NB4 (cell line): Measurements from ENCODE around the gene CUEDC2.

Experiments
- POLR2A ChIP-seq: IDR thresholded peaks from 2 replicates; pipeline ENCODE4 v1.6.1; 2011; ENCODE audit warnings: mild to moderate bottlenecking; ENCODE audit not compliant: insufficient read length; ENCODE audit errors: extremely low read depth
- TF ChIP-seq, protein P1 (sequence below): IDR thresholded peaks from one replicate; pipeline ENCODE4 v1.5.1; 2012; ENCODE audit warnings: low read depth, low read length

DNA sequence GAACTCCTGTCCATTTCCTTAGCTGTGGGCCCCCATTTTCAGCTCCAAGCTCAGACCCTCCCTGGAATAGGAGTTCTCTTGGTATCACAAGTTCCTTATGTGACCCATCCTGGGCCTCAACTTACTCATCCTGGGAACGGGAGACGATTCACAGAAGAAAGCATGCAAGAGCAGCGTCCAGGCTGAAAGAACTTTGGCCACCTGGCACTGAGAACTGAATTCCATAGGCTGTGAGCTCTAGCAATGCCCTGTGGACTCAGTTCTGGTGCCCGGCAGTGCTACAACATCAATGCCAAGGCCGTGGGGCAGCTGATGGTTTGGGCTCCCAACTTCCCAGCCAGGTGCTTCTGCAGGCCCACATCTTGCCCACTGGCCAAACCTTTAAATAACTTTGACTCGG, 3.9 kb upstream of the CUEDC2 start:
- no peak for TF ChIP-seq POLR2A
- TF ChIP-seq, protein P1, sequence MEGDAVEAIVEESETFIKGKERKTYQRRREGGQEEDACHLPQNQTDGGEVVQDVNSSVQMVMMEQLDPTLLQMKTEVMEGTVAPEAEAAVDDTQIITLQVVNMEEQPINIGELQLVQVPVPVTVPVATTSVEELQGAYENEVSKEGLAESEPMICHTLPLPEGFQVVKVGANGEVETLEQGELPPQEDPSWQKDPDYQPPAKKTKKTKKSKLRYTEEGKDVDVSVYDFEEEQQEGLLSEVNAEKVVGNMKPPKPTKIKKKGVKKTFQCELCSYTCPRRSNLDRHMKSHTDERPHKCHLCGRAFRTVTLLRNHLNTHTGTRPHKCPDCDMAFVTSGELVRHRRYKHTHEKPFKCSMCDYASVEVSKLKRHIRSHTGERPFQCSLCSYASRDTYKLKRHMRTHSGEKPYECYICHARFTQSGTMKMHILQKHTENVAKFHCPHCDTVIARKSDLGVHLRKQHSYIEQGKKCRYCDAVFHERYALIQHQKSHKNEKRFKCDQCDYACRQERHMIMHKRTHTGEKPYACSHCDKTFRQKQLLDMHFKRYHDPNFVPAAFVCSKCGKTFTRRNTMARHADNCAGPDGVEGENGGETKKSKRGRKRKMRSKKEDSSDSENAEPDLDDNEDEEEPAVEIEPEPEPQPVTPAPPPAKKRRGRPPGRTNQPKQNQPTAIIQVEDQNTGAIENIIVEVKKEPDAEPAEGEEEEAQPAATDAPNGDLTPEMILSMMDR, result no peak
